ENCODE measurements around the gene SIK3.

The SIK3 gene

GRCh38 chr11:116826751-116827431 is 271.3 kb downstream of the SIK3 start:
- TF ChIP-seq, protein P1, sequence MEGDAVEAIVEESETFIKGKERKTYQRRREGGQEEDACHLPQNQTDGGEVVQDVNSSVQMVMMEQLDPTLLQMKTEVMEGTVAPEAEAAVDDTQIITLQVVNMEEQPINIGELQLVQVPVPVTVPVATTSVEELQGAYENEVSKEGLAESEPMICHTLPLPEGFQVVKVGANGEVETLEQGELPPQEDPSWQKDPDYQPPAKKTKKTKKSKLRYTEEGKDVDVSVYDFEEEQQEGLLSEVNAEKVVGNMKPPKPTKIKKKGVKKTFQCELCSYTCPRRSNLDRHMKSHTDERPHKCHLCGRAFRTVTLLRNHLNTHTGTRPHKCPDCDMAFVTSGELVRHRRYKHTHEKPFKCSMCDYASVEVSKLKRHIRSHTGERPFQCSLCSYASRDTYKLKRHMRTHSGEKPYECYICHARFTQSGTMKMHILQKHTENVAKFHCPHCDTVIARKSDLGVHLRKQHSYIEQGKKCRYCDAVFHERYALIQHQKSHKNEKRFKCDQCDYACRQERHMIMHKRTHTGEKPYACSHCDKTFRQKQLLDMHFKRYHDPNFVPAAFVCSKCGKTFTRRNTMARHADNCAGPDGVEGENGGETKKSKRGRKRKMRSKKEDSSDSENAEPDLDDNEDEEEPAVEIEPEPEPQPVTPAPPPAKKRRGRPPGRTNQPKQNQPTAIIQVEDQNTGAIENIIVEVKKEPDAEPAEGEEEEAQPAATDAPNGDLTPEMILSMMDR (IDR thresholded peaks at IDR 0.05; ENCODE audit: low read depth, low read length) = no peak
- no peak overlapping the region for H3K4me3 ChIP-seq (ENCODE audit: low read depth, low read length)

- H3K4me3 ChIP-seq (ENCODE audit: low read depth, low read length) = no peak overlapping the region
- TF ChIP-seq, protein P1 (IDR thresholded peaks at IDR 0.05; ENCODE audit: low read depth, low read length) = no peak
These were observed 272.1 kb downstream of the SIK3 start for GRCh38 chr11:116825854-116826750.

DNA sequence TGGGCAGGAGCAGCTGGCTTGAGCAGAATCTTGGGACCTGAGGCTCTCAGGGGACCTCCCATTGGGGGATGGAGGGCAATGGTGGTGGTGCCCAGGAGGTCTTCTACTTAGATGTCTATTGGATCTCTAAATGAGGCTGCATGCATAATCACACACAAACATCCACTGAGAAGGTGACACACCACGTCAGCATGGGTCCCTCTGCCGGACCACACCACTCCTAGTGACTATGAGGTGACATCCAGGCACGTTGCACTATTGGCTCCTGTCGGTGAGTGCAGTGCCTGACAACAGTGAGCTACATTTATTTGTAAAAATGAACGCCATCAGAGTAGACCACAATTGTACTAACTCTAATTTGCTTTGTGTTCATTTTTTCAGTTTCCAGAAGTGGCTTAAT is 272.8 kb downstream of the SIK3 start:
- TF ChIP-seq, protein P1 (IDR thresholded peaks at IDR 0.05; ENCODE audit: low read depth, low read length) = no peak
- H3K4me3 ChIP-seq (ENCODE audit: low read depth, low read length) = no peak overlapping the region

- TF ChIP-seq, protein P1 (IDR thresholded peaks at IDR 0.05; ENCODE audit: low read depth, low read length) = no peak
- H3K4me3 ChIP-seq (ENCODE audit: low read depth, low read length) = no peak within 1 kb of the TSS
These were observed 275.0 kb downstream of the SIK3 start, which contains the start of gene APOA4 for GRCh38 chr11:116823031-116823843. APOA4 (minus strand) TSS chr11:116823304; CDS start chr11:116823191, 113 bp downstream.

- H3K4me3 ChIP-seq (ENCODE audit: low read depth, low read length) = no peak overlapping the region
- TF ChIP-seq, protein P1 (IDR thresholded peaks at IDR 0.05; ENCODE audit: low read depth, low read length) = no peak
These were observed 275.7 kb downstream of the SIK3 start for GRCh38 chr11:116822575-116822974.

- no peak overlapping the region for H3K4me3 ChIP-seq (ENCODE audit: low read depth, low read length)
- TF ChIP-seq, protein P1 (IDR thresholded peaks at IDR 0.05; ENCODE audit: low read depth, low read length) = no peak
These were observed 276.9 kb downstream of the SIK3 start for GRCh38 chr11:116821050-116821918.

Data from WI38 (cell line).